ENCODE measurements around the gene TRAF3IP1. TPM values are rescaled to one million over a fixed set of nuclear protein-coding genes. Genes with fewer than 3 reads are reported as not detected.

TRAF3IP1 gene
- total and polyA plus RNA-seq, 2 of the 13 experiments (the other 11 are each of a cell fraction or from before 2014, with no cell fraction given), result 4.1 to 12.9 TPM

DNA sequence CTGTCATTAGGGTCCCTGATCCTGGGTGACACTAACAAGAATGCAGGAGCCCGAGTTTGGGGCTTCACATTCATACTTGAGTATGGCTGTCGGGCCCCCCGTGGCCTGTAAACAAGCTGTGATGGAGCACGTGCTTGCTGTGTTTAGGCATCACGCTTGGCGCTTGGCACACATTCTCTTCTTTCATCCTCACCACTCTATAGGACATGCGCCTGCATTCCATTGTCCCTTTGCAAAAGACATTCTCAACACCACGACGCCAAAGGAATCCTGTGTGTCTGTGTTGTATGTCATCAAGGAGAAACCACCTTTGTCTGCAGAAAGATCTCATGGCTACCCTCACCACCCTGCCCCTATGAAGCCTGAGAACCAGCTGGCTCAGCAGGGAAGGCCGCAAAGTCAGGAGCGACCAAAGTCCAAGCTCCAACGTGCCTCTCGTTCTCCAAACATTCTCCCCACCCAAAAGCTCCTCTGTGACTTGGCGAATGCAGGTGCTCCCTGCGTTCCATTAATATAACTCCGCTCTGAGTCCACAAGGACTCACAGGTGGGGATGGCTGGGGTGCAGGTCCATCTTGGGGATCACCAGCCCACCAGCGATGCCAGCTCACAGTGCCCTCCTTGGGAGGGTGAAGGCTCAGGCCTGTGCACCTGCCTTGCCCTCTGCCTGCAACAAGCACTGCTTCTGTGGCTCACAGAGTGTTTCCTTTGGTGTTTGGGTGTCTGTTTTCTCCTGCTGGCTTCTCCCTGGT lies 25.8 kb upstream of the TRAF3IP1 start (continued):
- TF ChIP-seq RORA (CRISPR knock-in tag; IDR thresholded peaks at IDR 0.05), result no peak
- peak; percentile 81; the same call in 1 of the 2 replicates for TF ChIP-seq THAP7 (CRISPR knock-in tag; IDR thresholded peaks at IDR 0.05)
- TF ChIP-seq ZNF3 (CRISPR knock-in tag; IDR thresholded peaks at IDR 0.05), result 0 out of 2 replicates have a peak, but pooled peaks have one; percentile 24
- TF ChIP-seq HMG20A (CRISPR knock-in tag; IDR thresholded peaks at IDR 0.05; ENCODE audit: borderline replicate concordance), result no peak
- peak; percentile 92 for TF ChIP-seq HNRNPL (IDR thresholded peaks at IDR 0.05; ENCODE audit: low read depth, low read length)
- peak; percentile 53; the same call in 1 of the 2 replicates for TF ChIP-seq PHF8 (CRISPR knock-in tag; IDR thresholded peaks at IDR 0.05)
- TF ChIP-seq SOX6 (IDR thresholded peaks at IDR 0.05), result no peak
- TF ChIP-seq SOX6 (CRISPR knock-in tag; IDR thresholded peaks at IDR 0.05), result peak; percentile 46; the same call in 1 of the 2 replicates
- peak; percentile 45; the same call in 1 of the 2 replicates for TF ChIP-seq KDM5B (CRISPR knock-in tag; IDR thresholded peaks at IDR 0.05; ENCODE audit: borderline replicate concordance)
- TF ChIP-seq ZNF318 (CRISPR knock-in tag; IDR thresholded peaks at IDR 0.05), result peak; percentile 5; the same call in 1 of the 2 replicates
- TF ChIP-seq SRY (CRISPR knock-in tag; IDR thresholded peaks at IDR 0.05), result peak; percentile 78; the same call in 1 of the 2 replicates
- TF ChIP-seq ZNF619 (CRISPR knock-in tag; IDR thresholded peaks at IDR 0.05), result peak; percentile 70; the same call in 1 of the 2 replicates
- peak; percentile 66 for TF ChIP-seq MEF2D (CRISPR knock-in tag; IDR thresholded peaks at IDR 0.05)
- no peak for TF ChIP-seq SNAPC2 (CRISPR knock-in tag; IDR thresholded peaks at IDR 0.05)
- peak; percentile 85; the same call in 1 of the 2 replicates for TF ChIP-seq ZNF292 (CRISPR knock-in tag; IDR thresholded peaks at IDR 0.05; ENCODE audit: borderline replicate concordance, low read depth)
- TF ChIP-seq CREM (IDR thresholded peaks at IDR 0.05), result peak; percentile 17; the same call in 1 of the 2 replicates
- TF ChIP-seq CREM (CRISPR knock-in tag; IDR thresholded peaks at IDR 0.05), result no peak
- no peak; the same call in 1 of the 2 replicates for TF ChIP-seq ZNF431 (CRISPR knock-in tag; IDR thresholded peaks at IDR 0.05; ENCODE audit: borderline replicate concordance, low read depth)
- TF ChIP-seq ZNF275 (CRISPR knock-in tag; IDR thresholded peaks at IDR 0.05; ENCODE audit: borderline replicate concordance), result no peak
- TF ChIP-seq GZF1 (CRISPR knock-in tag; IDR thresholded peaks at IDR 0.05), result peak; percentile 47; the same call in 1 of the 2 replicates
